WI38 (cell line): ENCODE measurements around the gene FRYL.
"Not testable (repeated sequence)": the region's sequence is repeated elsewhere in the genome, so short reads cannot be mapped to it uniquely, and the experiment has no call there.

ENCODE experiments used
- H3K4me3 ChIP-seq: 2 replicates; pipeline ENCODE4 v1.5.1; 2011; ENCODE audit warnings: low read depth, mild to moderate bottlenecking, control low read depth, low read length
- CTCF ChIP-seq: IDR thresholded peaks from 2 replicates; pipeline ENCODE4 v1.5.1; 2012; ENCODE audit warnings: low read depth, mild to moderate bottlenecking, control low read depth, low read length

The FRYL gene

GRCh38 chr4:48804584-48805301 is 24.7 kb upstream of the FRYL start:
- no peak overlapping the region for H3K4me3 ChIP-seq
- TF ChIP-seq CTCF = no peak

GRCh38 chr4:48801016-48801715 is 21.1 kb upstream of the FRYL start:
- no peak for TF ChIP-seq CTCF
- H3K4me3 ChIP-seq = no peak overlapping the region

- H3K4me3 ChIP-seq = not testable (repeated sequence)
Measured at GRCh38 chr4:48800155-48800554, 20.1 kb upstream of the FRYL start.

- no peak overlapping the region for H3K4me3 ChIP-seq
- TF ChIP-seq CTCF = no peak
Measured at GRCh38 chr4:48799157-48799556, 19.1 kb upstream of the FRYL start.

GRCh38 chr4:48798117-48798516 is 18.0 kb upstream of the FRYL start:
- TF ChIP-seq CTCF = no peak
- no peak overlapping the region for H3K4me3 ChIP-seq

- H3K4me3 ChIP-seq = no peak overlapping the region
- no peak for TF ChIP-seq CTCF
Measured at GRCh38 chr4:48796927-48797679, 17.0 kb upstream of the FRYL start.

GRCh38 chr4:48796191-48796926 is 16.3 kb upstream of the FRYL start:
- no peak overlapping the region for H3K4me3 ChIP-seq
- no peak for TF ChIP-seq CTCF
